Activated T-helper 17 cell treated with anti-CD3 and anti-CD28 coated beads, Interleukin-2, amount 50 U/mL, for 72 hours (primary cell): ENCODE measurements around the gene NTNG2. TPM values are rescaled to one million over a fixed set of nuclear protein-coding genes. Genes with fewer than 3 reads are reported as not detected.

Experiments
- ATAC-seq: fragments of 150-1000 bp; cut with Tn5 transposase; replicated peaks from 2 replicates; pipeline ENCODE4 v1.10.0; 2021; ENCODE audit warnings: mild to moderate bottlenecking, moderate library complexity
- H3K27ac Mint-ChIP-seq: one replicate; pipeline ENCODE4 v1.8.0; 2022; ENCODE audit warnings: mixed read lengths
- H3K27me3 Mint-ChIP-seq: one replicate; pipeline ENCODE4 v1.8.0; 2022; ENCODE audit warnings: mixed read lengths
- H3K36me3 Mint-ChIP-seq: one replicate; pipeline ENCODE4 v1.8.0; 2022; ENCODE audit warnings: low read depth, mild to moderate bottlenecking, mixed read lengths
- H3K4me1 Mint-ChIP-seq: one replicate; pipeline ENCODE4 v1.8.0; 2022; ENCODE audit warnings: mixed read lengths
- H3K4me3 Mint-ChIP-seq: one replicate; pipeline ENCODE4 v1.8.0; 2022; ENCODE audit warnings: mild to moderate bottlenecking, mixed read lengths
- H3K9me3 Mint-ChIP-seq: one replicate; pipeline ENCODE4 v1.8.0; 2022; ENCODE audit warnings: mixed read lengths
- total RNA-seq, 2 donors: library from RNA; stranded (reverse); gene quantifications; one replicate each; pipeline ENCODE4 v1.2.3, GENCODE V29; 2022

Gene NTNG2
- total RNA-seq, 2 donors from 2014 or later: 0.82 to 2.2 TPM

DNA sequence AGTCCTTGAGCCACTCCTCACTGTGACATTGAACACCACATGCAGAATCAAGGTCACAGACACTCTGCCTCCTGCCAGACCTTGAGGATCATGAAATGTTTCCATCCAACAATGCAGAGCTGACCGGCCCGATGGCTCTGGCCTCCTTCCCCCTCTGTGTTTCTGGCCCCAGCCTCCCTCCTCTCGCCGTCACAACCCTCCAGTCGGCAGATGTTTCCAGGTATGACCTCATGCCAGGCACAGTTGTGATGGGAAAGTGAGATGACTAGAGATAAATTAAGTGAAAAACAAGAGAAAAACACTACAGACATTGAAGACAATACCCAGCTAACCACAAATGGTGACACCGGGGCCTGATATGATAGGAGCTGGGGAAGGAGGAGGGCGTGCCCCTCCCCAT is 9.8 kb downstream of the NTNG2 start:
- Mint-ChIP-seq H3K4me3 (no peak overlapping the region), H3K9me3 (no peaks in the 10 kb centered on the region), H3K4me1 (no peaks in the 10 kb centered on the region), H3K36me3 (no peaks in the 10 kb centered on the region), H3K27me3 (peaks cover 17% of the 10 kb centered on the region), H3K27ac (no peak overlapping the region)
- no peak for ATAC-seq

DNA sequence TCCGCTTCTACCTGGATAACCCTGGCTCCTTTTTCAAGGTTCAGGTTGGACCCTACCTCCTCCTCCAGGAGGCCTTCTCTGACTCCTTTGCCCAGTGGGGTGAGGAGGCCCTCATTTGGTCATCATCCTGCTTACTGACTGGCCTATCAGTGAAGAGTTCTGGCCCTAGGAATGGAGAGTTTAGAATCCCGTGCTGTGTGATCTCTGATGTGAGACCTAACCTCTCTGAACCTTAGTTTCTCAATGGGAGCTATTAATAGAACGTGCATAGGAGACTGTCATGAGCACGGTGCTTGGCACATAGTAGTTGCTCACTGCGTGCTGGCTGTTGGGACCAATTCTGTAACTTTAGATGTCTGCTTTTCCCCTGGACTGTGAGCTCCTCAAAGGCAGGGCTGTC is 10.3 kb downstream of the NTNG2 start:
- Mint-ChIP-seq H3K4me1 (no peaks in the 10 kb centered on the region), H3K27me3 (peaks cover 14% of the 10 kb centered on the region), H3K36me3 (no peaks in the 10 kb centered on the region), H3K9me3 (no peaks in the 10 kb centered on the region), H3K4me3 (no peak overlapping the region), H3K27ac (no peak overlapping the region)
- ATAC-seq: no peak

DNA sequence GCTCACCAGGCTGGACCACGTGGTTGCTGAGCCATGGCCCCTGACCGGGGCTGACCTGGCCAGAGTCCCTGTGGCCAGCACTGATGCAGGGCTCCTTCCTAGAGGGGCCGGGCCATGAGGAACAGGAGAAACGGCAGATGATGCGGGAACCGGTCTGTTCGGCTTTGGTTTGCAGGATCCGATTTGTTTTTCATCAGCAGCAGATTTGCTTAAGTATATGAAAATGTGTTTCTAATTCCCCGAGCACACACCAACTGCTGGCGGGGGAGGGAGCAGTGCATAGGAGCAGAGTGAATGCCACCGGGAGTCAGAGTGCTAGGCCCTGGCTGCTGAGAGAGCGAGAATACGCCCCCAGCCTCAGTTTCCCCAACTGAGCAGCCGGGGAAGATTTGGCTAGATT is 13.6 kb downstream of the NTNG2 start:
- H3K9me3 Mint-ChIP-seq: no peaks in the 10 kb centered on the region
- H3K36me3 Mint-ChIP-seq: no peaks in the 10 kb centered on the region
- H3K27me3 Mint-ChIP-seq: peaks cover 7% of the 10 kb centered on the region
- H3K27ac Mint-ChIP-seq: no peak overlapping the region
- no peaks in the 10 kb centered on the region for H3K4me1 Mint-ChIP-seq
- H3K4me3 Mint-ChIP-seq: no peak overlapping the region
- no peak for ATAC-seq

DNA sequence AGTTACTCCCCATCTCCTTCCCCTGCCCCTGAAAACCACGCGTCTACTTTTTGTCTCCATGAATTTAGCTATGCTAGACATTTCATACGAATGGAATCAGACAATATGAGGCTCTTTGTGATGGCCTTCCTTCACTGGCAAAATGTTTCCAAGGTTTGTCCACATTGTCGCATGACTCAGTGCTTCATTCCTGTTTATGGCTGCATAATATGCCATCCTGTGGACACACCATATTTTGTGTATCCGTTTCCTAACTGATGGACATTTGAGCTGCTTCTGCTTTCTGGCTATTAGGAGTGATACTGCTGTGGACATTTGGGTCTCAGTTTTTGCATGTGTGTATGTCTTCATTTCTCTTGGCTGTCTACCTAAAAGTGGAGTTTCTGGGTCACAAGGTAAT is 14.5 kb downstream of the NTNG2 start:
- H3K27me3 Mint-ChIP-seq: peaks cover 7% of the 10 kb centered on the region
- no peaks in the 10 kb centered on the region for H3K4me1 Mint-ChIP-seq
- no peak overlapping the region for H3K27ac Mint-ChIP-seq
- H3K36me3 Mint-ChIP-seq: no peaks in the 10 kb centered on the region
- H3K4me3 Mint-ChIP-seq: no peak overlapping the region
- H3K9me3 Mint-ChIP-seq: no peaks in the 10 kb centered on the region
- no peak for ATAC-seq

DNA sequence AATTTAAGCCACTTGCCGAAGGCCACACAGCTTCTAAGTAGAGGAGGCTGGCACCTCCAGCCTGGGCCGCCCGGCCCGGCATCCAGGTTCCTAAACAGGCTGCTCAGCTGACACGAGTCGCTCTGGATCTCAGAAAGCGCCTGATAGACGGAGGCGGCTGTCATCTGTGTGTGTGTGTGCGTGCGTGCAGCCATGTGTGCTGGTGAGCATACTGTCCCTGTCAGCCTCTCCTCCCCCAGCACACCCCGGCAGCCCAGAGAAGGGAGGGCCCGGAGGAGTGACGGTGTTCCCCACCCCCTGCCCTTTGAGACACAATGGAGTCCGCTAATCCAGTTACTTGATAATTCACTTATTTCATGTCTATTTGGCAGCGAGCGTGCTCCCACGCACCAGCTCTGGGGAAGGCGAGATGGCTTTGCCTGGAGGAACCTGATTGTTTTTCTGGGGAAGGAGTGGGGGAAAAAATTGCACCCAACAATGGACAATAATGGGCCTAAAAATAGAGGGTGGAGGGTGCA is 20.0 kb downstream of the NTNG2 start:
- Mint-ChIP-seq H3K27me3 (peaks cover 10% of the 10 kb centered on the region), H3K27ac (no peak overlapping the region), H3K4me3 (no peak overlapping the region), H3K9me3 (no peaks in the 10 kb centered on the region), H3K4me1 (no peaks in the 10 kb centered on the region), H3K36me3 (no peaks in the 10 kb centered on the region)
- no peak for ATAC-seq

DNA sequence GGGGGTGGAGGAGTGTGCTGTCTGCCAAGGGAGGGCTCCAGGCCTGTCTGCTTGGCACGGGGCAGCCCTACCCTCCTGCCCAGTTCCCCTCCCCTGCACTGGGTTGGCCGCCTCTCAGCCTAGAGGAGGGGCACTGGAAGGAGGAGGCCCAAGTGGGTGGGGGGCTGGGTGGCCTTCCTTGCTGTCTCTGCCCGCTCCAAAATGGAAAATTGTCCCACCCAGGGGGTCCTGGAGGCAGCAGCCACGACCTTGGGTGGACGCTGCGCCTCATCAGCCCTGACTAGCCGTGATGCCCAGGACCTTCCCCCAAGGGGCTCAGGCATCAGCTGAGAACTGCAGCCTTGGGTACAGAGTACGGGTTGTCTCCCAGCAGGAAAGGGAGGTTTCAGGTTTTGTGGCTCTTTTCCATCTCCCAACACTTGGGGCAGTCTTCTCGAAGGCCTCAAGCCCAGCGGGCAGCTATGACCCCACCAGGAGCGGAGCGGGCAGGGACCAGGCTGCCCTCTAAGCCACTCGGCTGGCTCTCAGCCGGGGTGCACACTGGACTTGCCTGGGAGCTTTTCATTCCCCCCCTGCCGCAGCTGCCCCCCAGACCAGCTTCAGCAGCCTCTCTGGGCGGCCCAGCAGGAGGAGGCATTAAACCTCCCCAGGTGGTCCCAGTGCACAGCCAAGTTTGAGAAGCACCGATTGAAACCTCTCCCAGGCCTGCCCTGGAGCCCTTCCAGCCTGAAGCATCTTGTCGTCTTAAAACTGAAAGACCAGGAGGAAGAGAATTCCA is 20.6 kb downstream of the NTNG2 start:
- H3K4me1 Mint-ChIP-seq: no peaks in the 10 kb centered on the region
- H3K27ac Mint-ChIP-seq: no peak overlapping the region
- H3K4me3 Mint-ChIP-seq: no peak overlapping the region

DNA sequence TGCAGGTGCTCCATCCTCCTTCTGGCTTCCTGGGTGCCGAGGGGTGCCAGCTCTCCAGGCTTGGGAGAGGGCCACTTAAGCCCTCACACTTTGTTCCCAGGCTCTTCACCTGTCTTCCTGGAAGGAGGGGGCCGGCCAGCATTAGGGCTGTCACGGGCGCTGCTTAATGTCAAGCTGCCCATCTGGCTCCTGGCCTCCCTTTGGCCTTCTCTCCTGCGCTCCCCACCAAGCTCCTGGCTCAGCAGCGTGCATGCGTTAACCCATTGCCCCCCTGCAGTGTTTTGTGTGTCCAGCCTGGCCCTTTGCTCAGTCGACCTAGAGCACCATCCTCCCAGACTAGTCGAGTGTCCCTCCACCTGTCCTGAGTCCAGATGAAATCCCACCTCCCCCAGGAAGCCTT is 21.3 kb downstream of the NTNG2 start:
- no peaks in the 10 kb centered on the region for H3K9me3 Mint-ChIP-seq
- H3K4me3 Mint-ChIP-seq: no peak overlapping the region
- no peak for ATAC-seq
- no peaks in the 10 kb centered on the region for H3K4me1 Mint-ChIP-seq
- H3K27me3 Mint-ChIP-seq: peaks cover 15% of the 10 kb centered on the region
- H3K36me3 Mint-ChIP-seq: no peaks in the 10 kb centered on the region
- H3K27ac Mint-ChIP-seq: no peak overlapping the region

More for the DNA sequence above, 20.6 kb downstream of the NTNG2 start:
- Mint-ChIP-seq H3K36me3 (no peaks in the 10 kb centered on the region), H3K27me3 (peaks cover 14% of the 10 kb centered on the region), H3K9me3 (no peaks in the 10 kb centered on the region)
- ATAC-seq: no peak

DNA sequence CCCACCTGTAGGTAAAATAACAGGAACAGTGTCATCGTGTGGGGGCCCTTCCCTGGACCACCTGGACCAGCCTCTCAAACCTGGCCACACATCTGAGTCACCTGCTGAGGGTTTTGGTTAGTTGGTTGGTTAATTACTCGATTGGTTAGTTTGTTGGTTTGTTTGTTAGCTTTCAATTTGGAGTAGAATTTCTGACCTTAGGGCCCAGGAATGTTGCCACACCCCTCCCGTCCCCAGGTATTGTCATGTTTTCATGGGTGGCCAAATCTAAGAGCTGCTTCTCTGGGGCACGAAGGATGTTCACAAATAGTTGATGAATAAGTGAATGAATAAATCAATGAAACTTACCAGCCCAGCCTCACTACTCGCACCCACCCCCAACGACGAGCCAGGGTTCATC is 21.9 kb downstream of the NTNG2 start:
- Mint-ChIP-seq H3K4me1 (no peaks in the 10 kb centered on the region), H3K36me3 (no peaks in the 10 kb centered on the region), H3K9me3 (no peaks in the 10 kb centered on the region), H3K27me3 (peaks cover 15% of the 10 kb centered on the region), H3K4me3 (no peak overlapping the region), H3K27ac (no peak overlapping the region)
- no peak for ATAC-seq

DNA sequence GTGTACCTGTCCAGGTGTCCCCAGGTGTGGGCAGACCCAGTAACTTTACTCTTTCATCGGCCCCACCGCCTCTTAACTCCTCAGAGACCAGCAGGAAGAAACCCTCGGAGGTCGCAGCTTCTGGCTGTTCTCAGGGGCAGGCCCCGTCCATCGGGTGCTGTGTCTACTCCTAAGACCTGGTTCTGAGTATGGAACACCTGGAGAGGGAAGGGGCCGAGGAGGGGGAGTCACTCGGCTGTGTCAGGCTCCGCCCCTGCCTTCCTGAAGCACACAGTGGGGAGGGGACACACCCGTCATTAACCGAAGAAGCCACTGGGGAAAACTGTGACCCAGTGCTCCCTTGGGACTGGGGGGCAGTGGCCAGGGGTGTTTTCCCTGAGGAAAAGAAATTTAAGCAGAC is 22.3 kb downstream of the NTNG2 start:
- no peak for ATAC-seq
- no peaks in the 10 kb centered on the region for H3K9me3 Mint-ChIP-seq
- H3K36me3 Mint-ChIP-seq: no peaks in the 10 kb centered on the region
- no peaks in the 10 kb centered on the region for H3K4me1 Mint-ChIP-seq
- H3K4me3 Mint-ChIP-seq: no peak overlapping the region
- H3K27ac Mint-ChIP-seq: no peak overlapping the region
- H3K27me3 Mint-ChIP-seq: peaks cover 15% of the 10 kb centered on the region

DNA sequence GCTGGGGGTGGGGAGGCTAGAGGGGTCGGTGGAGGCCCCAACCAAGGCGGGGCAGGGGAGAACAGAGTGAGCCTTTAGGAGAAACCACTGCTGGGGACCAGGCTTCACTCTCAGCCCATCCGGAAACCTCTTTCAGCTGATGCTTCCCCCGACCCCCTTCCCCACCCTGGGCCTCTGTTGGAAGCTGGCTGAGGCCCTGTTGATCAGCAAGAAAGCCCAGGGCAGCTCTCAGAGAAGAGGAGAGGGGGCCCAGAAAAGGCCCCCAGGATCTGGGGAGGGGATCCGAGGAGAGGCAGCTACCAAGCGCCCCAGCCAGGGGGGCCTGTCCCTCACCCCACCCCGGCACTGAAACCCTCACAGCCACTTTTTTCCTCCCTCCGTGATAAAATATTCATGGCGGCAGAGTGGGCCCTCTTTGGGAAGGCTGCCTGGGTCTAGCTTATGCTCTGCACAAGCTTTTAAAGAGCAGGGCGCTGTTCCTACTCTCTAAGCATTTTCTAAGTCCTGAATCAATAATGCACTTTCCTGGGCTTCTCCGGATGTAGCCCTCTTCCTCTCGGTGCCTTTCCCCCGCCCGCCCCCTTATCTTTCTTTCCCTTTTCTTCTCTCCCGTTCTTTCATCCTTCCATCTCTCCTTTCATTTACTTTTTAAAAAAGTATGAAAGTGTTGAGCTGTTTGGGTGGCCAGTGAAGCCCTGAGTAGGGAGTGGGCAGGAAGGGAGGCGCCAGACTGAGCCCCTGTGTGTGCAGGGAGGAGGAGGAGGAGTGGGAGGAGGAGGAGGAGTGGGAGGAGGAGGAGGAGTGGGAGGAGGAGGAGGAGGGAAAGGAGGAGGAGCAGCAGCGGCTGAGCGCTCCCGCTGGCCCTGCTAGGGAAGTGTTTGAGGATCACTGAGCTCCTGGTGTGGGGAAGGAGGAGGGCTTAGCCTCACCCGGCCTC is 23.5 kb downstream of the NTNG2 start:
- Mint-ChIP-seq H3K4me1 (no peaks in the 10 kb centered on the region), H3K9me3 (no peaks in the 10 kb centered on the region), H3K27ac (no peak overlapping the region), H3K27me3 (peaks cover 12% of the 10 kb centered on the region), H3K36me3 (no peaks in the 10 kb centered on the region), H3K4me3 (no peak overlapping the region)
- no peak for ATAC-seq

DNA sequence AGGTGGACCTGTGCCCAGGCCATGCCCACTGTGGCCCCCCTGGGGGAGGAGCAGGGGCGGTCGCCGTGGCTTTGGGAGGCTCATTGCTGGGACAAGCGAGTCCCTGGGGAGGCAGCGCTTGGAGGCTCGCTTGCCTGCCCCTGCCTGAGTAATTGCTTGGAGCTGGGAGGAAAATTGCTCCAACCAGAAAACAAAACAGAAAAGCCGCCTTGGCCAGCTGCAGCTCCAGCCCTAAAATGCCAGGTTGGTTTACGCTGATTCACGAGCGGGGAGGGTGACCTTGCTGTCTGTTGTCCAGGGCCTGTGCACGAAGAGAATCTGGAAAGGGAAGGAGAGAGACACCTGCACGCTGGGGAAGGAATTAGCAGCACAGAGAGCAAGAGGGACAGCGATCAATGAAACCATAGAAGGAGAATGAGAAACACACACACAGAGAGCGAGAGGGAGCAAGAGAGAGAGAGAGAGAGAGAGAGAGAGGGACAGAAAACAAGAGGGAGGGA is 25.3 kb downstream of the NTNG2 start:
- Mint-ChIP-seq H3K27me3 (peaks cover 17% of the 10 kb centered on the region), H3K27ac (no peak overlapping the region), H3K36me3 (no peaks in the 10 kb centered on the region), H3K4me1 (no peaks in the 10 kb centered on the region), H3K9me3 (no peaks in the 10 kb centered on the region), H3K4me3 (no peak overlapping the region)
- ATAC-seq: no peak

DNA sequence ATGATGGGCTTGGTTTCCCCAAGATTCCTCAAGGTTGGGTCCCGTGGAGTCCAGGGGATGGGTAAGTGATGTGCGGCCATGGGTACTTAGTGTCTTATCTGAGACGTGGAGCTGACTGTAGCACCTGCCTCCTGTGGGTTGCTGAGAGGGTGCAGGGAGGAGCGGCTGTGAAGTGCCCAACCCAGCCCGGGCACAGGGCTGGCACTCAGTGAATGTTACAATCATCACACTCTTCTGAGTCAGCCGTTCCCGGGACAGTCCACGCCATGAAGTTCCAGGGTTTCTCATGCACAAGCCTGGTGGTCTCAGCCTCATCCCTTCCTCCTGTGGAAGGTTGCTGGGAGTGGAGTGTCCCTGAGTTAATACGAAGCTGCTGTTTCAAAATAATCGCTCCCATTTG is 29.1 kb downstream of the NTNG2 start:
- no peaks in the 10 kb centered on the region for H3K36me3 Mint-ChIP-seq
- no peak overlapping the region for H3K27ac Mint-ChIP-seq
- no peak for ATAC-seq
- H3K4me3 Mint-ChIP-seq: no peak overlapping the region
- H3K9me3 Mint-ChIP-seq: no peaks in the 10 kb centered on the region
- H3K4me1 Mint-ChIP-seq: no peaks in the 10 kb centered on the region
- H3K27me3 Mint-ChIP-seq: peaks cover 10% of the 10 kb centered on the region

DNA sequence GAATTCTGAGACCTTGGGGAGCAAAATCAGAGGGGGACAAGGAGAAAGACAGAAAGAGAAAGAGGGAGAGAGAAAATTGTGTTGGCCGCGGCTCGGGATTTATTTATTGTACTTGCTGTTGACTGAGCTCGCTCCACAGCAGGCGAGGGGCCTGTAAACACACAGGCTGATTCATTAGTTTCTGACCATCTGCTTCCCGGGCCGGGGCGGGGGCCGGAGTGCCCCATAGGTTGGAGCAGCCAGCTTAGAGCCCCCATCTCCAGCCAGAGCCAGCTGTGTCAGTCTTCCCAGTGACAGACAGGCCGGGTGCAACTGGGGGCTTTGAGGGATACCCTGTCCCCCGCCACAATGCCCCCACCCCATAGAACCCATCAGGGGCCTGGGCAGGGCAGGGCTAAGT is 30.9 kb downstream of the NTNG2 start:
- peaks cover 5% of the 10 kb centered on the region for H3K27me3 Mint-ChIP-seq
- no peak overlapping the region for H3K4me3 Mint-ChIP-seq
- ATAC-seq: no peak
- no peaks in the 10 kb centered on the region for H3K4me1 Mint-ChIP-seq
- H3K9me3 Mint-ChIP-seq: no peaks in the 10 kb centered on the region
- H3K36me3 Mint-ChIP-seq: no peaks in the 10 kb centered on the region
- H3K27ac Mint-ChIP-seq: no peak overlapping the region

DNA sequence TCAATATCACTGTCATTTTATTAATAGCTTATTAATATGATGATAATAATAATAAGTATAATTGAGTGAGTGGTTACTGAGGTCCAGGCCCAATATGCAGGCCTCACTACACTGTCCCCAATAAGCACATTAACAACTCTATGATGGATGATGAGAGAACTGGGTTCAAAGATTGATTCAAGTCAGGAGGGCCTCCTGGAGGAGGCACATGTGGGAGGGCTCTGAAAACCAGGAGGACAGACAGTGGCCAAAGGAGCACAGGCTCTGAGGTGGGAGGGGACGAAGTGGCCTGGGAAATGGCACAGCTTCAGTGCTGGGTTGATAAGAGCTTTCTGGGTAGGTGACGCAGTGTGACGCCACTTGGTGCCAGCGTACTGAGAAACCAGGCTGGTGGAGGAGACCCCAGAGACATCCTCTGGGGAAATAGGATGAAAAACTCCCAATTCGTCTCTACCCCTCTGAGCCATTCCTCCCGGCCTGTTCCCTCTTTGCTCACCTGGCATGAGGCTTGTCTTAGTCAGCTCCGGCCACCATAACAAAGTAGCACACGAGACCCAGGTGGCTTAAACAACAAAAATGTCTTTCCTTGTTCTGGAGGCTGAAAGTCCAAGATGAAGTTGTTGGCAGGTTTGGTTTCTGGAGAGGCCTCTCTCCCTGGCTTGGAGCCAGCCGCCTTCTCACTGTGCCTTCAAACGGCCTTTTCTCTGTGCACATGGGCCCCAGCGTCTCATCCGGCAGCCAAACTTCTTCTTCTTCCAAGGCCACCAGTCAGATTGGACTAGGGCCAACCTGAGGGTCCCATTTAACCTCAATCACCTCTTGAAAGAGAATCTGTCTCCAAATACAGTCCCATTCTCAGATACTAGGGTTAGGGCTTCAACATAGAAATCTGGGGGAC is 31.6 kb downstream of the NTNG2 start:
- Mint-ChIP-seq H3K9me3 (no peaks in the 10 kb centered on the region), H3K27me3 (peaks cover 5% of the 10 kb centered on the region), H3K36me3 (no peaks in the 10 kb centered on the region)

More for the DNA sequence above, 31.6 kb downstream of the NTNG2 start:
- no peak for ATAC-seq
- Mint-ChIP-seq H3K4me1 (no peaks in the 10 kb centered on the region), H3K4me3 (no peak overlapping the region), H3K27ac (no peak overlapping the region)
